Measurements from ENCODE around the gene BRINP1. TPM values are rescaled to one million over a fixed set of nuclear protein-coding genes. Genes with fewer than 3 reads are reported as not detected.

Gene BRINP1
- total and polyA plus RNA-seq, 2 donors (not counting 3 experiments of a cell fraction or from before 2014, with no cell fraction given): 0.04 TPM; not detected in 1

DNA sequence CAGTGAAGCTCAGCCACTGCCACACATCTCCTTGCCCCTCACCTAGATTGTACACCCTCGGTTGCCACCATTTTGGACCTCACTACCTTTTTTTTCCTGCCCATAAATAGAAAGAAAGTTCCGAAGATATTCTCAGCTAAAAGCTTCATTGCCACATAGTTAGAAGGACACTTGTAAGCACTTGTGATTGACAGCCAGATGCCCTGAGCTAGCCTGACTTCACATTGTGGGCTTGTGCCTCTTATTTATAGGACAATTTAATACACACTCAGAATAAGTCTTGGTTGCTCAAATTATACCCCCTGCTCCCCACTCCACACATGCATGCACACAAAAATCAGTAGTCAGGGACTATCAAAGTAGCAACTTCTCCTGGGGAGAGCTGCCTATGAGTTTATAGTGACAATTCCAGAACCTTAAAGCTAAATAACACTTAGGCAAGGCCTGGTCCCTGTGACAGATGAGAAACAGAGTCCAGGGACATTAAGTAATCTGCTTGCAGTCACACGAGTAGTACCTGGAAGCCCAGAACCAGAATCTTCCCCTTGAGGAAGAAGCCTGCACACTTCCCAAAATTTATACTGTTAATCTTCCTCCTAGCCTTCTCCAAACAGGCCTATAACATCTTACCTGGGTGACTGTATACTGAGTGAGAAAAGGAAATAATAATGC lies 184.8 kb downstream of the BRINP1 start:
- BruUV-seq (replicated peaks): no TSS peak
- dilution Hi-C loops (cut with MboI; ENCODE audit: extremely low pct_ligation_motif_present, low sequenced_read_pairs): no loop called here
- TF ChIP-seq EZH2 (IDR thresholded peaks at IDR 0.05; ENCODE audit: borderline replicate concordance, low read depth, low read length, severe bottlenecking): no peak
- TF ChIP-seq, protein P1, sequence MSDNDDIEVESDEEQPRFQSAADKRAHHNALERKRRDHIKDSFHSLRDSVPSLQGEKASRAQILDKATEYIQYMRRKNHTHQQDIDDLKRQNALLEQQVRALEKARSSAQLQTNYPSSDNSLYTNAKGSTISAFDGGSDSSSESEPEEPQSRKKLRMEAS (IDR thresholded peaks at IDR 0.05; ENCODE audit: insufficient read depth, insufficient read length): no peak
- no peak for TF ChIP-seq POLR2AphosphoS5 (IDR thresholded peaks at IDR 0.05; ENCODE audit: insufficient read depth, low read depth, low read length)
- TF ChIP-seq FOS (IDR thresholded peaks at IDR 0.05; ENCODE audit: borderline replicate concordance, insufficient read depth, low read length): no peak
- no peak for TF ChIP-seq MYC (IDR thresholded peaks at IDR 0.05; ENCODE audit: low read depth, low read length)
- TF ChIP-seq, protein P2, sequence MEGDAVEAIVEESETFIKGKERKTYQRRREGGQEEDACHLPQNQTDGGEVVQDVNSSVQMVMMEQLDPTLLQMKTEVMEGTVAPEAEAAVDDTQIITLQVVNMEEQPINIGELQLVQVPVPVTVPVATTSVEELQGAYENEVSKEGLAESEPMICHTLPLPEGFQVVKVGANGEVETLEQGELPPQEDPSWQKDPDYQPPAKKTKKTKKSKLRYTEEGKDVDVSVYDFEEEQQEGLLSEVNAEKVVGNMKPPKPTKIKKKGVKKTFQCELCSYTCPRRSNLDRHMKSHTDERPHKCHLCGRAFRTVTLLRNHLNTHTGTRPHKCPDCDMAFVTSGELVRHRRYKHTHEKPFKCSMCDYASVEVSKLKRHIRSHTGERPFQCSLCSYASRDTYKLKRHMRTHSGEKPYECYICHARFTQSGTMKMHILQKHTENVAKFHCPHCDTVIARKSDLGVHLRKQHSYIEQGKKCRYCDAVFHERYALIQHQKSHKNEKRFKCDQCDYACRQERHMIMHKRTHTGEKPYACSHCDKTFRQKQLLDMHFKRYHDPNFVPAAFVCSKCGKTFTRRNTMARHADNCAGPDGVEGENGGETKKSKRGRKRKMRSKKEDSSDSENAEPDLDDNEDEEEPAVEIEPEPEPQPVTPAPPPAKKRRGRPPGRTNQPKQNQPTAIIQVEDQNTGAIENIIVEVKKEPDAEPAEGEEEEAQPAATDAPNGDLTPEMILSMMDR (IDR thresholded peaks at IDR 0.05; ENCODE audit: extremely low read depth in 1 of 2, insufficient read depth in 1 of 2, low read depth in 1 of 2, low read length in 2 of 2): no peak
- no peak for TF ChIP-seq JUN (IDR thresholded peaks at IDR 0.05; ENCODE audit: borderline replicate concordance, insufficient read depth, insufficient read length, low read depth)
- no peak for TF ChIP-seq GATA2 (IDR thresholded peaks at IDR 0.05; ENCODE audit: insufficient read depth, insufficient read length, low read depth, low read length)
- TF ChIP-seq POLR2A (IDR thresholded peaks at IDR 0.05; ENCODE audit: low read depth, low read length): no peak
- Histone ChIP-seq H4K20me1 (replicated peaks; ENCODE audit: control insufficient read depth, extremely low read depth, insufficient read depth, low read length) (no peaks in the 10 kb centered on the region), H3K4me2 (ENCODE audit: insufficient read depth, low read length) (no peak overlapping the region), H3K27me3 (ENCODE audit: control insufficient read depth in 2 of 2, insufficient read depth in 2 of 2, low read length in 2 of 2) (no peaks in the 10 kb centered on the region), H3K79me2 (ENCODE audit: control insufficient read depth, insufficient read depth, low read length) (no peaks in the 10 kb centered on the region), H3K9ac (replicated peaks; ENCODE audit: extremely low read depth, insufficient read depth, low read length) (no peak overlapping the region), H3K4me1 (ENCODE audit: control insufficient read depth, extremely low read depth, insufficient read depth, low read length) (no peaks in the 10 kb centered on the region), H2AFZ (ENCODE audit: low read depth, low read length) (no peak overlapping the region), H3K9me1 (replicated peaks; ENCODE audit: control insufficient read depth, extremely low read depth, insufficient read depth, low read length) (no peaks in the 10 kb centered on the region), H3K36me3 (ENCODE audit: control insufficient read depth in 2 of 2, extremely low read depth in 1 of 2, insufficient read depth in 2 of 2, low read length in 2 of 2) (no peaks in the 10 kb centered on the region), H3K9me3 (replicated peaks; ENCODE audit: control insufficient read depth, insufficient read depth, low read length) (peaks cover 4% of the 10 kb centered on the region), H3K27ac (ENCODE audit: insufficient read depth, low read depth, low read length) (no peak overlapping the region), H3K4me3 (replicated peaks in 1 of 3; ENCODE audit: insufficient read depth in 1 of 3, low read depth in 1 of 3, low read length in 3 of 3) (no peak overlapping the region)
- intact Hi-C loops (cut with micrococcal nuclease): no loop called here
- FAIRE-seq: no peak
- DNase-seq (ENCODE audit: low read depth, low spot score): no peak
- POLR2A ChIA-PET: no interaction called here
- CTCF ChIA-PET: no interaction called here

Measured in endothelial cell of umbilical vein (primary cell).